ENCODE results near the gene SLC4A8. TPM values are rescaled to one million over a fixed set of nuclear protein-coding genes. Genes with fewer than 3 reads are reported as not detected.

SLC4A8 gene
- total RNA-seq, 3 donors from 2014 or later (not counting 1 experiment from before 2014, with no cell fraction given) = 9.8 to 19.2 (median 13.6) TPM

- ATAC-seq (no peak), DNase-seq (no peak)
- H3K27me3 ChIP-seq (ENCODE audit: control insufficient read depth, insufficient read depth, low read length) = no peaks in the 10 kb centered on the region
- H3K4me3 Mint-ChIP-seq = no peak overlapping the region
- H3K36me3 Mint-ChIP-seq = no peaks in the 10 kb centered on the region
- no peak for TF ChIP-seq CTCF (IDR thresholded peaks at IDR 0.05)
- H3K4me3 ChIP-seq (ENCODE audit: low read length) = no peak overlapping the region
- no peak overlapping the region for H3K27ac Mint-ChIP-seq
- H3K4me1 Mint-ChIP-seq = no peaks in the 10 kb centered on the region
- no peaks in the 10 kb centered on the region for H3K9me3 ChIP-seq (ENCODE audit: control insufficient read depth, insufficient read depth, low read length)
- 86% methylated on average over 2 of the region's 2 CpGs for WGBS (ENCODE audit: insufficient coverage)
- no peaks in the 10 kb centered on the region for H3K27me3 Mint-ChIP-seq (ENCODE audit: low read depth in 2 of 2)
- H3K27ac ChIP-seq (ENCODE audit: low read length) = no peak overlapping the region
- intact Hi-C loops (cut with micrococcal nuclease) = no loop called here
- H3K4me1 ChIP-seq (ENCODE audit: control insufficient read depth, insufficient read depth, low read length) = no peaks in the 10 kb centered on the region
- H3K9me3 Mint-ChIP-seq = no peaks in the 10 kb centered on the region
- H3K36me3 ChIP-seq (ENCODE audit: control insufficient read depth, insufficient read depth, low read length) = no peaks in the 10 kb centered on the region
These were observed 72.3 kb downstream of the SLC4A8 start for GRCh38 chr12:51496895-51497294.

- H3K27ac Mint-ChIP-seq = no peak overlapping the region
- H3K4me3 Mint-ChIP-seq = no peak overlapping the region
- no peaks in the 10 kb centered on the region for H3K27me3 Mint-ChIP-seq (ENCODE audit: low read depth in 2 of 2)
- H3K4me3 ChIP-seq (ENCODE audit: low read length) = no peak overlapping the region
- H3K36me3 ChIP-seq (ENCODE audit: control insufficient read depth, insufficient read depth, low read length) = no peaks in the 10 kb centered on the region
- no peaks in the 10 kb centered on the region for H3K4me1 ChIP-seq (ENCODE audit: control insufficient read depth, insufficient read depth, low read length)
- H3K9me3 ChIP-seq (ENCODE audit: control insufficient read depth, insufficient read depth, low read length) = no peaks in the 10 kb centered on the region
- 56% methylated on average over 3 of the region's 3 CpGs for WGBS (ENCODE audit: insufficient coverage)
- H3K27me3 ChIP-seq (ENCODE audit: control insufficient read depth, insufficient read depth, low read length) = no peaks in the 10 kb centered on the region
- no peak for DNase-seq
- H3K4me1 Mint-ChIP-seq = no peaks in the 10 kb centered on the region
- H3K36me3 Mint-ChIP-seq = no peaks in the 10 kb centered on the region
- H3K27ac ChIP-seq (ENCODE audit: low read length) = no peak overlapping the region
- H3K9me3 Mint-ChIP-seq = no peaks in the 10 kb centered on the region
- ATAC-seq = no peak
- intact Hi-C loops (cut with micrococcal nuclease) = no loop called here
- TF ChIP-seq CTCF (IDR thresholded peaks at IDR 0.05) = no peak
These were observed 80.2 kb downstream of the SLC4A8 start for GRCh38 chr12:51504851-51505250.

- 98% methylated on average over 4 of the region's 6 CpGs for WGBS (ENCODE audit: insufficient coverage)
- H3K4me1 Mint-ChIP-seq = no peaks in the 10 kb centered on the region
- no peaks in the 10 kb centered on the region for H3K9me3 Mint-ChIP-seq
- no peaks in the 10 kb centered on the region for H3K36me3 Mint-ChIP-seq
- no peak overlapping the region for H3K27ac Mint-ChIP-seq
- Histone ChIP-seq H3K36me3 (ENCODE audit: control insufficient read depth, insufficient read depth, low read length) (no peaks in the 10 kb centered on the region), H3K4me1 (ENCODE audit: control insufficient read depth, insufficient read depth, low read length) (no peaks in the 10 kb centered on the region), H3K9me3 (ENCODE audit: control insufficient read depth, insufficient read depth, low read length) (no peaks in the 10 kb centered on the region), H3K27me3 (ENCODE audit: control insufficient read depth, insufficient read depth, low read length) (no peaks in the 10 kb centered on the region), H3K27ac (ENCODE audit: low read length) (no peak overlapping the region), H3K4me3 (ENCODE audit: low read length) (no peak overlapping the region)
- no peak overlapping the region for H3K4me3 Mint-ChIP-seq
- no peaks in the 10 kb centered on the region for H3K27me3 Mint-ChIP-seq (ENCODE audit: low read depth in 2 of 2)
- TF ChIP-seq CTCF (IDR thresholded peaks at IDR 0.05) = no peak
- ATAC-seq (no peak), DNase-seq (no peak)
- intact Hi-C loops (cut with micrococcal nuclease) = no loop called here
These were observed 80.9 kb downstream of the SLC4A8 start for GRCh38 chr12:51505360-51506105.

- no peaks in the 10 kb centered on the region for H3K4me1 Mint-ChIP-seq
- H3K27me3 ChIP-seq (ENCODE audit: control insufficient read depth, insufficient read depth, low read length) = no peaks in the 10 kb centered on the region
- H3K4me3 ChIP-seq (ENCODE audit: low read length) = no peak overlapping the region
- ATAC-seq (no peak), DNase-seq (no peak)
- intact Hi-C loops (cut with micrococcal nuclease) = no loop called here
- H3K4me3 Mint-ChIP-seq = no peak overlapping the region
- no peaks in the 10 kb centered on the region for H3K9me3 ChIP-seq (ENCODE audit: control insufficient read depth, insufficient read depth, low read length)
- no peaks in the 10 kb centered on the region for H3K9me3 Mint-ChIP-seq
- H3K4me1 ChIP-seq (ENCODE audit: control insufficient read depth, insufficient read depth, low read length) = no peaks in the 10 kb centered on the region
- H3K27ac Mint-ChIP-seq = no peak overlapping the region
- H3K36me3 ChIP-seq (ENCODE audit: control insufficient read depth, insufficient read depth, low read length) = no peaks in the 10 kb centered on the region
- 96% methylated on average over 6 of the region's 6 CpGs for WGBS (ENCODE audit: insufficient coverage)
- H3K27ac ChIP-seq (ENCODE audit: low read length) = no peak overlapping the region
- no peaks in the 10 kb centered on the region for H3K27me3 Mint-ChIP-seq (ENCODE audit: low read depth in 2 of 2)
- H3K36me3 Mint-ChIP-seq = no peaks in the 10 kb centered on the region
- no peak for TF ChIP-seq CTCF (IDR thresholded peaks at IDR 0.05)
These were observed 82.5 kb downstream of the SLC4A8 start for GRCh38 chr12:51507178-51507577.

Data from natural killer cell (primary cell).